ENCODE data around the gene TXNRD2.

TXNRD2 gene

DNA sequence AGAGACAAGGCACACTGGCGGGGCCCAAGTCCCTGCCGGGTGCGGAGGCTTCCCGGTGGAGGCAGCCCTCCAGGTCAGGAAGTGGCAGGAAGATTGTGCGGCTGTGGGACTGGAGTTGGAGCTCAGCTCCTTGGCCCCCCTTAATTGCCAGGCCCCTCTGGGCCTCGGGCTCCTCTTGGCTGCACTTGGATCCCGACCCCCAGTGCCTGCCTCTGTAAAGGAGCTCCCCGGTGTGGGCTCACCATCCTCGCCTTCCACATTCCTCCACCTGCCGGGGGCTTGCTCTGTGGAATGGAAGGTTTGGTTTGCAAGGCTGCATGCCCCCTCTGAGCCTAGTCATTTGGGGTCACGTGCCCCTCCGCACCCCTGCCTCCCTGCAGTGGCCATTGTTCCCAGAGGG lies 38.1 kb downstream of the TXNRD2 start:
- DNase-seq: no peak

DNA sequence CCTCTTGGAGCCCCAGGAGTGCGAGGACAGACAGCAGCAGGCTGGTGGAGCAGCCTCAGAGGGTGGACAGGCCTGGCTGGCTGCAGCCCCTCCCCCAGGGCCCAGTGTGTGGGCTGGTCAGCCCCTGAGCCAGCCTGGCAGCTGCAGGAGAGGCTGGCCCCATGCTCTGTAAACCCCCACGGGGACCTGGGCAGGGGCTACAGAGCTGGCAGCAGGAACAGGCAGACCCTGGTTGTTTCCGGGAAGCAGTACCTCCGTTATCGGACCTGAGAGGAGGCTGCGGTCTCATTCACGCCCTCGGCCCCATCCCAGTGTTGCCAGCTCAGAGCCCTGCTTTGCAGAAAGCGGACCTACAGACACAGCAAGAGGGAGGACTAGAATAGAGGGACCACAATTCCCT lies 38.6 kb downstream of the TXNRD2 start:
- no peak for DNase-seq

DNA sequence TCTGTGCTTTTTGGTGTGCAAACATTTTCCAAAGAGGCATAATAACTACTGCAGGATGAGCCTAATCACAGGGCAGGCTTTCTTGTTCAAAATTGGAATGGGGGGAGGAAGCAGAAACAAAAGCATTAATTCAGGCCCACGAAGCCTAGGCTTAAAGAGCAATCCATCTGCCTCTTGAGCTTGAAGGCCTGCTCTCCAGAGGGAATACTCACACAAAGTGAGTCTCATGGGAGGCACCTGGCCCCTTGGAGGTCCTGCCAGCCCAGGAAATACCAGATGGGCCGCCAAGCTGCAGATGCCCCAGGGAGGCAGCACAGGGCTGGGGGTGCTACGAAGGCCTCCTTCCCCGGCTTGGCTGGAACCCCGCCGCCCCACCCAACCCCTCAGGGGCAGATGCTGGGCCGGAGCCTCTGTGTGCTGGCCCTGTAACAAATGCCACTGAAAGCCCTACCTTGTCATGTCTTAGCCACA lies 39.3 kb downstream of the TXNRD2 start:
- DNase-seq: no peak

DNA sequence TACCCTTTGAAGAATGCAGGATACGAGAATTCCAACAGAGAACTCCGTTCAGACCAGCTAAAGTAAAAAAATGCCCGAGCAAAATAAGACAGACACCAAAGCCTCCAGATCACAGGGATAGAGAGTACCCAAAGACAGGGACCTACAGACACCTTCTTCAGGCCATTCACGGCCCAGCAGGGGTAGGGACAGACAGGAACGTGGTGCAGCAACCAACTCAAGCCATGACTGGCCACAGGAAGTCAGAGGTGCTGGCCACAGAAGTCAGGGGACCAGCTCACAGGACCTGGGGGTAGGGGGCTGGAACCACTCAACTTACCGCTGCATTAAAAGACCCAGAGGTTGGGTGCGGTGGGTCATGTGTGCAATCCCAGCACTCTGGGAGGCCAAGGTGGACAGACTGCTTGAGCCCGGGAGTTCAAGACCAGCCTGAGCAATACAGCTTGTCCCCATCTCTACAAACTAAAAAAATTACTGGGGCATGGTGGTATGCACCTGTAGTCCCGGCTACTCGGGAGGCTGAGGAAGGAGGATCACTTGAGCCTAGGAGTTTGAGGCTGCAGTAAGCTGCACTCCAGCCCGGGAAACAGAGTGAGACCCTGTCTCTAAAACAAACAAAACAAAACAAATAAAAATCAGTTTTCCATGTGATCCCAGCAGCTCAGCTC lies 39.9 kb downstream of the TXNRD2 start:
- no peak for DNase-seq

DNA sequence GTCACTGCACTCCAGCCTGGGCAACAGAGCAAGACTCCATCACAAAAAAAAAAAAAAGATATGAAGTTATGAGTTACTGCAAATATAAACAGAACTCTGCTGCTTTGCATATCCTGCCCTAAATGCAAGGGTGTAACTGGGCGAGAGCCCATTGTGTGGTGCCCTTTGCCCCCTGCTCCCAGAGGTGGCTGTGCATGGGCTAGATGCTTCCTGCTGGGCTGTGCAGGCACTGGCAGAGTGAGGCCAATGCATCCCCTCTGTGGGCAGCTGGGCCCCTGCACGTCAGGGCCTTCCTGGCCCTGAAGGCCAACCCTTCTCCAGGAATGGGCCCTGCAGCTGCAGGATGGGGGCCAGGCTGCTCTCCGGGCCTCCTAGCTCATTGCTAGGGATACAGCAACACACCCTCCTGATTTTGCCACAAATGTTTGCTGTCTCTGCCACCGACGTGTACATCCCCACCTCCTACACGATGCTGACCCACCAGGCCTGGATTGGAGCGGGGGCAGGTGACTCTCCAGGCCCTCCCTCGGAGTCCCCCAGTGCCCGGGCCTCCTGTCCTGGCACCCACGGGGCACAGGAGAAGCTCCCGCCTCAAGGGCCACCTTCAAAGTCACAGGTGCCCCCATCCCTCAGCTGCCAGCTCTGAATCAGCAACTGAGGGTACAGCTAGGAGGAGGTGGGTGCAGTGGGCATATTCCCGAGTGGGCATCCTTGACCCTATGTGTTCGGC lies 40.7 kb downstream of the TXNRD2 start:
- DNase-seq: no peak

DNA sequence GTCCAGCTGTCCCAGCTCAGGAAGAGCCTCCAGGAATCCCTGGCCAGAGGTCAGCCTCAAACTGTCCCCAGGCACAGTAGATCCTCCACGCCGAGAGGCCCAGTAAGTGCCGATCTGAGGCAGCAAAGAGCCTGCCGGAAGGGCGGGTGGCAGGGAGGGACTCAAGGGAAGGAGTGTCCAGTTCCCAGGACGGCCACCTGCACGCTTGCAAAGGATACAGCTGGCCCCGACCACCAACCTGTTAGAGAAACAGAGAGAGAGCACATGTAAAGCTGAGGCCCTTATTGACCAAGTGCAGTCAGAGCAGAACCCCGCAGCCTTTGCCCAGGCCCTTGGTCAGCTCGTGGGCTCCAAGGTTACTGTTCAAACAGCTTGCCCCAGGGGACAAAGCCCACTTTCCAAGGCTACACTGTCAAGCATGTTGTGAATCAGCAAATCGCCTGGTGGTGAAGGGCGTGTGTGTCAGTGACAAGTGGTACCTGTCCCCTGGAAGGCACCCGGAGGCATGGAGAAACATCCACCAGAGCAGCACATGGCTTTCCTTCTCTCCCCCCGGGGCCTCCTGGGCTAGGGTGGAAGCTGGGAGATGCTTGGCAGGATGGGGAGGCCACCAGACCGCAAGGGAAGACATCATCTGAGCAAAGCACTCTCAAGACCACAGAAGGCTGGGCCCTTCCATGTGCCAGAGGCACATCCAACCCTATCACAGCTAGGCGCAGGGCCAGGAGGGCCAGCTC lies 42.6 kb downstream of the TXNRD2 start:
- DNase-seq: no peak

DNA sequence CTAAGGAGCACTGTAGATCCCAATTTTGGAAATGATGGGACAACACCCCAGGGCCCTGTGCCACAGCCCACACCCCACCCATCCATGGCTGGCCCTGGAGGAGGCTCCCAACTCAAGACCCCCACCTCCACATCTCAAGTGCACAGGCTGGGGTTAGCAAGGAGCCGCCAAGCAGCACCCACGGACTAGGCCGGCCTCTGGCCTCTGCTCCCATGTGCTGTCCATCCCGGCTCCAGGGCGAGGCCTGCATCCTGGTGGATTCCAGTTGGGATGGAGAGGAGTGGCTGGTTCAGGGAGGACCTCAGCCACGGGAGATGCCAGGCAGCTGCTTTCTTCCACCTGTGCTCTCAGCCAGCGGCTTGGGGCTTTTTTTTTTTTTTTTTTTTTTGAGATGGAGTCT lies 43.5 kb downstream of the TXNRD2 start:
- DNase-seq: no peak

DNA sequence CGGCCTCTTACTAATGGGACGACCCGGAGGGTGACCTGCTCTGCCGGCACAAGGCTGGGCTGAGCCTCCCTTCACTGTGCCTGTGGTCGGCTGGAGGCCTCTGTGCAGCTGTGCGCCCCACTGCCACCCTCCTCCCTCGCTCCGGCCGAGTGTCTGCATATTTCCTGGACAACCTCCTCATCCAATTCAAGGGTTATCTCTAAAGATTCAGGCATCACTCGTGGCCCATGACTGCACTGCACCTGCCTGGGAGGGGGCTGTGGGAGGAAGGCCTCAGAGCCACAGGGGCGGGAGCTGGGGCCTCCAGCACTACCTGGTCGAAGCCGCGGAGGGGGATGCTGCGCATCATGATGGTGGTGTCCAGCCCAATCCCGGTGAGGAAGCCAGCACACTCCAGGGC lies 43.9 kb downstream of the TXNRD2 start:
- DNase-seq: no peak

DNA sequence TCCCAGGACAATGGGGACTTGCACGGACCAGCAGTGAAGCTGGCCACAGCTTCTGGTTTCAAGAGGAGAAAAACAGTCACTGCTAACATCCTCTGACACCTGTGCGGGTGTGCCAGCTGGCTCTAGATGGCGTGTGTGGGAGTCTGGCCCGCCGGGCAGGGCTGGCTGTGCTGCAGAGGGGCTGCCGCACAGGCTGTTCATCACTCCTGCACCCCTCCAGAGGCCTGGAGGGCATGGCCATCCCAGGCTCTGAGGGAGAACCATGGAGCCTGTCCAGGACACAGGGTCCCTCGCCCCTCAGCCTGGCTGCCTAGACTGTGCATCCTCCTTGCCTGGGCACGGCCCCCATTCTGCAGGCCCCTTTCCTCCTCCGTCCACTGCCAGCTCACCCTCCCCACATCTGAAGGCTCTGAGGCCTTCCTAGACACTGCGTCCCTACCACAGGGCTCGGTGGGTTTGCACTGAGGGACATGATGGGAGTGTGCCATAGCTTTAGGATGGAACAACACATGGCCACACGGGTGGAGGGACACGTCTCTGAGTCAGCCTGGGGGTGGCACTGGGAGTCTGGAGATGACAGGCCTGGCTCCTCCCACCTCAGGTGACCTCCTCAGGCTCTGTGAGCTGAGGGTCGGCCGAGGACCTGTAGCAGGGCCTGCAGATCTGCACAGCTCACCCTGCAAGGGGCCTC lies 44.8 kb downstream of the TXNRD2 start:
- no peak for DNase-seq

DNA sequence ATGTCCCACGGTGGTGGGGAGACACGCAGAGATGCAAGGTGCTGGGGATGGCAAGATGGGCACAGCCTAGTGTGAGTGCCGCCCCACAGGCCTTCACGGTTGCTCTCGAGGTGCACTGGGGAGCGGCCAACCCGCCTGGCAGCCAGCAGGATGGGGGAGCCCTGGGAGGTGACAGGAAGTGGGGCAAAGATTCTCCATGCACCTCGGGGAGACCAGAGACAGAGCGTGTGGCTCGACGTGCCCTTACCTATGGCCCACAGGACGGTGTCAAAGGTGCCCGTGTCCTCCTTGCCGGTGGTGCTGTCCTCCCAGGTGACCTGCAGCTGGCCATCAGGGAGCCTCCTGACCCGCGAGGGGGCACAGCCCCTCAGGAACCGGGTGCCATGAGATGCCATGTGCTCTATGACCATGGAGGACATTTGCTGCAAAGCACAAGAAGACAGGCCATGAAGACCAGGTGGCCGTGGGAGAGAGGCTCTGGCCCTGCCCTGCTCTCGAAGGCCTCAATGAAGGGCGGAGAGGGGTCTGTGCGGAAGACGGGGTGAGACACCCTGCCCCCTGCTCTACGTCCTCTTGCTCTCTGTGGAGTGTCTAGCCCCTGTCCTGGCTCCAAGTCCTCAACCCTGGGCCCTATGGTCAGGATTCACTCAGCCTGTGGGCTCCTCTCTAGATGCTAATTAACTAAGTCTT lies 46.3 kb downstream of the TXNRD2 start:
- no peak for DNase-seq

DNA sequence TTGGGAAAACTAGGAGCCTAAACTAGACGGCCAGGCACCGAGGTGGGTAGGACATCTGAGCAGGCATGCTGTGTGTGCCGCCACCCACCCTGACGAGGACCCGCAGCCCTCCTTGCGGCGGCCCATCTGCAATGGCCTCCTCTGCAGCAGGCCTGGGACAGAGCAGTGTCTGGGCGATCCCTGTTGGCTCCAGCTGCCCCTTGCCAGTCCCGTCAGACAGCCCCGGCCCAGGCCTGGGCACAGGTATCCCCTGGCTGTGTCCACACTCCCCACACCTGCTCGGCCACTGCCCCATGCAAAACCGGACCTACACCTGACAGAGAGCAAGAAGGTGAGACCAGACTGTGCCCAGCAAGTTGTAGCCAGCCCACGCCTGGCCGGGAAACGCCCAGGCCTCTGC lies 48.3 kb downstream of the TXNRD2 start:
- no peak for DNase-seq

DNA sequence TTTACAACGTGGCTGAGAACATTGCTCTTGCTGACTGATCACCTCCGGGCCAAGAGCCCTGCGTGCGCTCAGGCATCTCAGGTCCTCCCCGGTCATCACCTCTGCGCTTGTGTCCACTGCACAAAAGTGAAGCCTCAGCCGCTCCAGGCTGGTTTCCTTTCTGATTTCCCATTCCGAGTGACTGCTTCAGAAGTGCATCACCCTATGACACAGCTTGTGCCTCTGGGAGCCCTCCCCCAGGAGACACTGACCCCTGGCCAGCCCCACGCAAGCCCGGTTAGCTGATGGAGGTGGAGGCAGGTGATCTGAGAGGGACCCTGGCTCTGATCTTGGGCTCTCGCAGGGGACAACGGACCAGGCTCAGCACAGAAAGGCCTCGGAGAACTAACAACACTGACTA lies 48.7 kb downstream of the TXNRD2 start:
- no peak for DNase-seq

- DNase-seq: peak; percentile 66
Observed at GRCh38 chr22:19892257-19892879, 49.2 kb downstream of the TXNRD2 start.

- peak; percentile 66 for DNase-seq
Observed at GRCh38 chr22:19891317-19892256, 50.0 kb downstream of the TXNRD2 start.

GRCh38 chr22:19890502-19891316 lies 50.9 kb downstream of the TXNRD2 start:
- no peak for DNase-seq

DNA sequence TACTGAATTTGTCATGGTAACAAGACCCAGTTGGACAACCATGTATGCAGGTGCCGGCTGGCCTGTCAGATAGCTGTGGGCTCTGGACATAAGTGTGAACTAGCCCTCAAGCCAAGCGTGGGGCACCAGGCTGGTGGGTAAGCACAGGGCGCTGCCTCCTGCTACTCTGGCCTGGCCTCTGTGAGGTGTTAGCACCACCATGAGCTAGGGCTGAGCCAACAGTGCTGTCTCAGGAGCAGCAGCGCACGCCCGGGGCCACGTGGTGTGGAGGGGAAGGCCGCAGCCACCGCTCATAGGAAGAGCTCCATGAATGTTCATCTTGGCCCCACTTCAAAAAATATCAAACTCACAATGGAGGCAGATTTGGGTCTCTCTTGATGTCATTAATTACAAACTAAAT lies 51.7 kb downstream of the TXNRD2 start:
- DNase-seq: no peak

- DNase-seq: no peak
Observed at GRCh38 chr22:19888131-19888746, 53.4 kb downstream of the TXNRD2 start.

GRCh38 chr22:19887256-19887985 lies 54.2 kb downstream of the TXNRD2 start:
- DNase-seq: no peak

All from NCI-H510A treated with DMSO at 0.1 percent for 48 hours (cell line).